ENCODE data around the gene RBSN. TPM values are rescaled to one million over a fixed set of nuclear protein-coding genes. Genes with fewer than 3 reads are reported as not detected.

Gene RBSN
- total and polyA plus RNA-seq, 2 of the 4 experiments (the other 2 are of a cell fraction) = 8.7 to 33.7 TPM

DNA sequence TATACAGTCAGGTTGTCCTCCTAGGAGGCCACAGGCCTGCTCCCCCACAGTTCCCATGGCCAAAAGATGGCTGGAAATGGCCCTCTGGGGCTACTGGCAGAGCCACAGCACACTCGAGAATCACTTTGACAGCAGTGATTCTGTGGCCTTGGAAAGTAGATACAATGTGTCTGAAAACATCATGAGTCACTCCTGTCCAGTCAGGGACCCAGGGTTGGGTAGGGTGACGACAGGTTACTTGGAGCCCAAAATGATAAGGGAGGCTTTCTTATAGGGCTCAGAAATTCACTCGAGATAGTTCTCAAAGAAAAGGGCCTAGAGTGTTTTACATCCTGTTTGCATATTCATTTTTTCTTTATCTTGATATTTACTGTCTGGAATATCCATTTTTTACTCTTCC lies 58.1 kb downstream of the RBSN start:
- no peak overlapping the region for H3K4me3 ChIP-seq (ENCODE audit: insufficient read depth, low read depth, low read length)
- no peaks in the 10 kb centered on the region; the same call in 1 of the 2 replicates for H4K20me1 ChIP-seq (ENCODE audit: insufficient read depth, low read length)
- no CpG with 5 or more reads among the region's 3 CpGs for WGBS, 2 experiments (ENCODE audit: extremely low coverage in 2 of 2, insufficient read length in 1 of 2)
- no peak overlapping the region for H4K91ac ChIP-seq (ENCODE audit: insufficient read depth, low read depth, low read length)
- no peak overlapping the region for H3K4ac ChIP-seq (ENCODE audit: low read depth, low read length)
- dilution Hi-C loops (cut with HindIII; ENCODE audit: low sequenced_read_pairs, unreplicated experiment) = no loop called here
- H4K8ac ChIP-seq (ENCODE audit: low read depth in 2 of 2, low read length in 2 of 2) = no peak overlapping the region
- H3K4me1 ChIP-seq (ENCODE audit: control insufficient read depth, insufficient read depth, low read length) = peaks cover 4% of the 10 kb centered on the region
- no peaks in the 10 kb centered on the region; the same call in 1 of the 2 replicates for H3K9me1 ChIP-seq (ENCODE audit: insufficient read depth, low read length)
- no peak overlapping the region for H2AK9ac ChIP-seq (replicated peaks; ENCODE audit: low read depth, low read length, poor library complexity)
- H3K79me1 ChIP-seq (ENCODE audit: low read depth in 1 of 2, low read length in 2 of 2) = peaks cover 9 to 10% of the 10 kb centered on the region in 2 experiments; a peak in 2 of 4 replicates
- no peak overlapping the region for H2BK120ac ChIP-seq (ENCODE audit: low read depth, low read length)
- ChIA-PET POLR2A (ENCODE audit: unreplicated experiment) (no interaction called here), CTCF (no interaction called here)
- DNase-seq (no peak), ATAC-seq (ENCODE audit: low read depth) (no peak)
- no peak overlapping the region for H3K23ac ChIP-seq (ENCODE audit: low read depth, low read length)
- H4K5ac ChIP-seq (ENCODE audit: low read depth, low read length) = no peak overlapping the region
- H3K18ac ChIP-seq (ENCODE audit: low read depth, low read length) = no peak overlapping the region
- no peak overlapping the region for H3K56ac ChIP-seq (ENCODE audit: extremely low read depth, insufficient read depth, low read length)
- no peak overlapping the region for H3K14ac ChIP-seq (replicated peaks; ENCODE audit: low read depth, low read length)
- H3K36me3 ChIP-seq (ENCODE audit: control insufficient read depth, insufficient read depth, low read length) = peaks cover 59% of the 10 kb centered on the region
- H3K9me3 ChIP-seq (ENCODE audit: control insufficient read depth, insufficient read depth, low read length) = no peaks in the 10 kb centered on the region
- TF ChIP-seq SMC3 (IDR thresholded peaks at IDR 0.05; ENCODE audit: low read depth, low read length) (no peak), MXI1 (IDR thresholded peaks at IDR 0.05; ENCODE audit: borderline replicate concordance, low read depth, low read length) (no peak), RAD21 (IDR thresholded peaks at IDR 0.05; ENCODE audit: low read length) (no peak), MAZ (IDR thresholded peaks at IDR 0.05; ENCODE audit: borderline replicate concordance, low read depth, low read length) (no peak), RCOR1 (IDR thresholded peaks at IDR 0.05; ENCODE audit: insufficient replicate concordance, low read length) (no peak), CHD1 (IDR thresholded peaks at IDR 0.05; ENCODE audit: low read depth, low read length) (no peak), POLR2A (IDR thresholded peaks at IDR 0.05; ENCODE audit: low read depth, low read length) (no peak), MAFK (IDR thresholded peaks at IDR 0.05; ENCODE audit: low read depth, low read length) (no peak), CEBPB (IDR thresholded peaks at IDR 0.05; ENCODE audit: low read depth, low read length) (no peak), NFE2L2 (IDR thresholded peaks at IDR 0.05; ENCODE audit: low read depth, low read length) (no peak), BHLHE40 (IDR thresholded peaks at IDR 0.05; ENCODE audit: low read depth, low read length) (no peak), FOS (IDR thresholded peaks at IDR 0.05; ENCODE audit: low read depth, low read length) (no peak), RFX5 (IDR thresholded peaks at IDR 0.05; ENCODE audit: low read depth, low read length) (no peak)
- TF ChIP-seq, protein P1, sequence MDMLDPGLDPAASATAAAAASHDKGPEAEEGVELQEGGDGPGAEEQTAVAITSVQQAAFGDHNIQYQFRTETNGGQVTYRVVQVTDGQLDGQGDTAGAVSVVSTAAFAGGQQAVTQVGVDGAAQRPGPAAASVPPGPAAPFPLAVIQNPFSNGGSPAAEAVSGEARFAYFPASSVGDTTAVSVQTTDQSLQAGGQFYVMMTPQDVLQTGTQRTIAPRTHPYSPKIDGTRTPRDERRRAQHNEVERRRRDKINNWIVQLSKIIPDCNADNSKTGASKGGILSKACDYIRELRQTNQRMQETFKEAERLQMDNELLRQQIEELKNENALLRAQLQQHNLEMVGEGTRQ (IDR thresholded peaks at IDR 0.05; ENCODE audit: low read depth, low read length) = no peak
- TF ChIP-seq, protein P2, sequence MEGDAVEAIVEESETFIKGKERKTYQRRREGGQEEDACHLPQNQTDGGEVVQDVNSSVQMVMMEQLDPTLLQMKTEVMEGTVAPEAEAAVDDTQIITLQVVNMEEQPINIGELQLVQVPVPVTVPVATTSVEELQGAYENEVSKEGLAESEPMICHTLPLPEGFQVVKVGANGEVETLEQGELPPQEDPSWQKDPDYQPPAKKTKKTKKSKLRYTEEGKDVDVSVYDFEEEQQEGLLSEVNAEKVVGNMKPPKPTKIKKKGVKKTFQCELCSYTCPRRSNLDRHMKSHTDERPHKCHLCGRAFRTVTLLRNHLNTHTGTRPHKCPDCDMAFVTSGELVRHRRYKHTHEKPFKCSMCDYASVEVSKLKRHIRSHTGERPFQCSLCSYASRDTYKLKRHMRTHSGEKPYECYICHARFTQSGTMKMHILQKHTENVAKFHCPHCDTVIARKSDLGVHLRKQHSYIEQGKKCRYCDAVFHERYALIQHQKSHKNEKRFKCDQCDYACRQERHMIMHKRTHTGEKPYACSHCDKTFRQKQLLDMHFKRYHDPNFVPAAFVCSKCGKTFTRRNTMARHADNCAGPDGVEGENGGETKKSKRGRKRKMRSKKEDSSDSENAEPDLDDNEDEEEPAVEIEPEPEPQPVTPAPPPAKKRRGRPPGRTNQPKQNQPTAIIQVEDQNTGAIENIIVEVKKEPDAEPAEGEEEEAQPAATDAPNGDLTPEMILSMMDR (conservative IDR thresholded peaks at IDR 0.05; ENCODE audit: low read depth, low read length) = no peak
- TF ChIP-seq, protein P3, sequence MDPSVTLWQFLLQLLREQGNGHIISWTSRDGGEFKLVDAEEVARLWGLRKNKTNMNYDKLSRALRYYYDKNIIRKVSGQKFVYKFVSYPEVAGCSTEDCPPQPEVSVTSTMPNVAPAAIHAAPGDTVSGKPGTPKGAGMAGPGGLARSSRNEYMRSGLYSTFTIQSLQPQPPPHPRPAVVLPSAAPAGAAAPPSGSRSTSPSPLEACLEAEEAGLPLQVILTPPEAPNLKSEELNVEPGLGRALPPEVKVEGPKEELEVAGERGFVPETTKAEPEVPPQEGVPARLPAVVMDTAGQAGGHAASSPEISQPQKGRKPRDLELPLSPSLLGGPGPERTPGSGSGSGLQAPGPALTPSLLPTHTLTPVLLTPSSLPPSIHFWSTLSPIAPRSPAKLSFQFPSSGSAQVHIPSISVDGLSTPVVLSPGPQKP (IDR thresholded peaks at IDR 0.05; ENCODE audit: borderline replicate concordance, low read depth, low read length) = no peak
- in situ Hi-C loops (cut with MboI; ENCODE audit: low sequenced_read_pairs) = loop anchor here (25.0 kb wide), 1 partner anchor 379 kb away; the partner anchor contains the start of gene CCDC174
- no peak overlapping the region for H2AK5ac ChIP-seq (ENCODE audit: low read depth, low read length)
- no peak overlapping the region for H2BK5ac ChIP-seq (ENCODE audit: low read depth, low read length, poor library complexity, severe bottlenecking)
- H3K4me2 ChIP-seq (ENCODE audit: low read depth, low read length) = no peak overlapping the region
- no peak overlapping the region for H2BK15ac ChIP-seq (ENCODE audit: low read depth, low read length)
- no peak overlapping the region for H3K9ac ChIP-seq (ENCODE audit: low read depth, low read length)
- no peak overlapping the region for H2AFZ ChIP-seq (replicated peaks; ENCODE audit: low read length, poor library complexity)
- BruUV-seq (replicated peaks) = no TSS peak
- no peak overlapping the region for H2BK20ac ChIP-seq (ENCODE audit: low read depth, low read length)
- no peak overlapping the region for H3K27ac ChIP-seq (ENCODE audit: insufficient read depth, low read length)
- H3K27me3 ChIP-seq (ENCODE audit: control insufficient read depth, insufficient read depth, low read length) = no peaks in the 10 kb centered on the region
- intact Hi-C loops (cut with micrococcal nuclease) = no loop called here

All from IMR-90 (cell line).